Right kidney (tissue), 1 donor: ENCODE results near the gene KCNT2.

Experiments used
- DNase-seq: peaks from one replicate; pipeline ENCODE4 v3.0.0-alpha.2; 2016

Gene KCNT2

GRCh38 chr1:196393742-196394141 lies 214.5 kb downstream of the KCNT2 start:
- no peak for DNase-seq

- no peak for DNase-seq
Observed at GRCh38 chr1:196393282-196393681, 215.0 kb downstream of the KCNT2 start.

GRCh38 chr1:196387766-196388165 lies 220.5 kb downstream of the KCNT2 start:
- no peak for DNase-seq

- DNase-seq: no peak
Observed at GRCh38 chr1:196385109-196385508, 223.1 kb downstream of the KCNT2 start.

GRCh38 chr1:196382383-196382782 lies 225.9 kb downstream of the KCNT2 start:
- DNase-seq: no peak

GRCh38 chr1:196381544-196381943 lies 226.7 kb downstream of the KCNT2 start:
- DNase-seq: no peak

GRCh38 chr1:196380316-196380715 lies 227.9 kb downstream of the KCNT2 start:
- no peak for DNase-seq

- DNase-seq: no peak
Observed at GRCh38 chr1:196377811-196378210, 230.4 kb downstream of the KCNT2 start.

- DNase-seq: no peak
Observed at GRCh38 chr1:196376630-196377328, 231.5 kb downstream of the KCNT2 start.

GRCh38 chr1:196373798-196374197 lies 234.4 kb downstream of the KCNT2 start:
- no peak for DNase-seq

- no peak for DNase-seq
Observed at GRCh38 chr1:196372896-196373536, 235.2 kb downstream of the KCNT2 start.

- DNase-seq: no peak
Observed at GRCh38 chr1:196367838-196368237, 240.4 kb downstream of the KCNT2 start.

- no peak for DNase-seq
Observed at GRCh38 chr1:196366817-196367495, 241.3 kb downstream of the KCNT2 start.

- DNase-seq: no peak
Observed at GRCh38 chr1:196361112-196361714, 247.0 kb downstream of the KCNT2 start.

- DNase-seq: no peak
Observed at GRCh38 chr1:196357913-196358312, 250.3 kb downstream of the KCNT2 start.

- no peak for DNase-seq
Observed at GRCh38 chr1:196355206-196355786, 252.9 kb downstream of the KCNT2 start.

GRCh38 chr1:196344453-196344852 lies 263.8 kb downstream of the KCNT2 start:
- no peak for DNase-seq

- no peak for DNase-seq
Observed at GRCh38 chr1:196324345-196324744, 283.9 kb downstream of the KCNT2 start.

- no peak for DNase-seq
Observed at GRCh38 chr1:196323869-196324268, 284.4 kb downstream of the KCNT2 start.

- DNase-seq: no peak
Observed at GRCh38 chr1:196319301-196319700, 288.9 kb downstream of the KCNT2 start.

GRCh38 chr1:196317535-196318522 lies 290.4 kb downstream of the KCNT2 start:
- no peak for DNase-seq

GRCh38 chr1:196312739-196313138 lies 295.5 kb downstream of the KCNT2 start:
- DNase-seq: no peak
